ENCODE data around the gene MAGT1. TPM values are rescaled to one million over a fixed set of nuclear protein-coding genes. Genes with fewer than 3 reads are reported as not detected.

The MAGT1 gene
- total RNA-seq, 6 experiments from 2014 or later, result 70.3 to 77.5 (median 74.2) TPM

GRCh38 chrX:77820091-77820727 is 75.0 kb downstream of the MAGT1 start:
- Mint-ChIP-seq H3K27ac (no peak overlapping the region), H3K4me3 (no peak overlapping the region), H3K4me1 (ENCODE audit: low read depth) (no peaks in the 10 kb centered on the region), H3K9me3 (no peaks in the 10 kb centered on the region), H3K36me3 (ENCODE audit: low read depth) (peaks cover 11% of the 10 kb centered on the region), H3K27me3 (ENCODE audit: insufficient read depth) (peaks cover 4% of the 10 kb centered on the region; the same call in 1 of the 2 replicates)
- no peak for DNase-seq
- no peak for TF ChIP-seq CTCF (IDR thresholded peaks at IDR 0.05)

GRCh38 chrX:77814210-77814609 is 81.0 kb downstream of the MAGT1 start:
- TF ChIP-seq CTCF (IDR thresholded peaks at IDR 0.05), result no peak
- H3K4me1 Mint-ChIP-seq (ENCODE audit: low read depth), result no peaks in the 10 kb centered on the region
- no peak overlapping the region for H3K4me3 Mint-ChIP-seq

GRCh38 chrX:77802201-77802600 is 93.0 kb downstream of the MAGT1 start:
- Mint-ChIP-seq H3K4me3 (no peak overlapping the region), H3K27ac (no peak overlapping the region), H3K9me3 (no peaks in the 10 kb centered on the region), H3K4me1 (ENCODE audit: low read depth) (no peaks in the 10 kb centered on the region), H3K36me3 (ENCODE audit: low read depth) (no peaks in the 10 kb centered on the region), H3K27me3 (ENCODE audit: insufficient read depth) (peaks cover 1% of the 10 kb centered on the region; the same call in 1 of the 2 replicates)
- no peak for TF ChIP-seq CTCF (IDR thresholded peaks at IDR 0.05)
- no peak for DNase-seq

More at GRCh38 chrX:77814210-77814609, 81.0 kb downstream of the MAGT1 start:
- DNase-seq, result no peak
- Mint-ChIP-seq H3K27me3 (ENCODE audit: insufficient read depth) (peaks cover 4% of the 10 kb centered on the region; the same call in 1 of the 2 replicates), H3K9me3 (no peaks in the 10 kb centered on the region), H3K27ac (no peak overlapping the region), H3K36me3 (ENCODE audit: low read depth) (no peaks in the 10 kb centered on the region)

- no peaks in the 10 kb centered on the region for H3K9me3 Mint-ChIP-seq
- no peaks in the 10 kb centered on the region for H3K36me3 Mint-ChIP-seq (ENCODE audit: low read depth)
- H3K4me1 Mint-ChIP-seq (ENCODE audit: low read depth), result no peaks in the 10 kb centered on the region
- H3K27ac Mint-ChIP-seq, result no peak overlapping the region
- no peak for DNase-seq
- TF ChIP-seq CTCF (IDR thresholded peaks at IDR 0.05), result no peak
- no peaks in the 10 kb centered on the region for H3K27me3 Mint-ChIP-seq (ENCODE audit: insufficient read depth)
- H3K4me3 Mint-ChIP-seq, result no peak overlapping the region
Measured at GRCh38 chrX:77795124-77795523, 100.1 kb downstream of the MAGT1 start.

GRCh38 chrX:77793946-77794345 is 101.3 kb downstream of the MAGT1 start:
- no peaks in the 10 kb centered on the region for H3K4me1 Mint-ChIP-seq (ENCODE audit: low read depth)

More at GRCh38 chrX:77793946-77794345, 101.3 kb downstream of the MAGT1 start:
- no peaks in the 10 kb centered on the region for H3K36me3 Mint-ChIP-seq (ENCODE audit: low read depth)
- no peak for TF ChIP-seq CTCF (IDR thresholded peaks at IDR 0.05)
- H3K27me3 Mint-ChIP-seq (ENCODE audit: insufficient read depth), result no peaks in the 10 kb centered on the region
- no peak overlapping the region for H3K4me3 Mint-ChIP-seq
- DNase-seq, result no peak
- no peak overlapping the region for H3K27ac Mint-ChIP-seq
- no peaks in the 10 kb centered on the region for H3K9me3 Mint-ChIP-seq
